HepG2 (cell line): ENCODE data around the gene CLIC4. TPM values are rescaled to one million over a fixed set of nuclear protein-coding genes. Genes with fewer than 3 reads are reported as not detected.

Experiments
- CAMTA2 ChIP-seq: sonication (generic); formaldehyde crosslinking; IDR thresholded peaks from 2 replicates; pipeline ENCODE4 v1.4.0; 2020; ENCODE audit warnings: mild to moderate bottlenecking, missing genetic modification reagents, borderline replicate concordance
- ELF1 ChIP-seq: sonication (generic); formaldehyde crosslinking; IDR thresholded peaks from 2 replicates; pipeline ENCODE4 v1.4.0; 2020; ENCODE audit warnings: missing genetic modification reagents
- ETV6 ChIP-seq: sonication (generic); formaldehyde crosslinking; conservative IDR thresholded peaks from 2 replicates; pipeline ENCODE4 v1.4.0; 2020; ENCODE audit warnings: missing genetic modification reagents
- HNF1B ChIP-seq: sonication (generic); formaldehyde crosslinking; IDR thresholded peaks from 2 replicates; pipeline ENCODE4 v1.5.1; 2020; ENCODE audit warnings: mild to moderate bottlenecking, moderate library complexity, missing genetic modification reagents
- HOMEZ ChIP-seq: IDR thresholded peaks from 2 replicates; pipeline ENCODE4 v1.6.1; 2016; ENCODE audit warnings: low read depth
- KDM4B ChIP-seq: sonication (generic); formaldehyde crosslinking; IDR thresholded peaks from 2 replicates; pipeline ENCODE4 v1.4.0; 2020; ENCODE audit warnings: missing genetic modification reagents
- MATR3 ChIP-seq: sonication (generic); formaldehyde crosslinking; IDR thresholded peaks from 2 replicates; pipeline ENCODE4 v1.4.0; 2020; ENCODE audit warnings: missing genetic modification reagents
- MBNL3 ChIP-seq: fragments of 250-450 bp; sonication (Bioruptor Pico); conservative IDR thresholded peaks from 2 replicates; pipeline ENCODE4 v1.8.0; 2022; ENCODE audit warnings: mild to moderate bottlenecking, inconsistent platforms
- MEIS1 ChIP-seq: sonication (generic); formaldehyde crosslinking; IDR thresholded peaks from 2 replicates; pipeline ENCODE4 v1.9.0; 2021; ENCODE audit warnings: mild to moderate bottlenecking, missing genetic modification reagents, moderate library complexity, borderline replicate concordance
- RARG ChIP-seq: sonication (generic); formaldehyde crosslinking; IDR thresholded peaks from 2 replicates; pipeline ENCODE4 v1.4.0; 2020; ENCODE audit warnings: low read depth, mild to moderate bottlenecking, missing genetic modification reagents
- SP5 ChIP-seq: IDR thresholded peaks from 2 replicates; pipeline ENCODE4 v1.6.1; 2016; ENCODE audit warnings: low read depth, borderline replicate concordance
- SRSF1 ChIP-seq: fragments of 200-400 bp; formaldehyde crosslinking; optimal IDR thresholded peaks from 2 replicates; pipeline ENCODE3; 2017; ENCODE audit warnings: mild to moderate bottlenecking, low read depth, low read length, moderate library complexity
- ZBTB25 ChIP-seq: IDR thresholded peaks from 2 replicates; pipeline ENCODE4 v1.6.1; 2018; ENCODE audit warnings: missing genetic modification reagents
- ZBTB33 ChIP-seq: sonication (generic); formaldehyde crosslinking; IDR thresholded peaks from 2 replicates; pipeline ENCODE4 v1.4.0; 2020; ENCODE audit warnings: missing genetic modification reagents
- ZBTB42 ChIP-seq: sonication (generic); formaldehyde crosslinking; IDR thresholded peaks from 2 replicates; pipeline ENCODE4 v1.5.0; 2020; ENCODE audit warnings: mild to moderate bottlenecking, missing genetic modification reagents
- ZMYM3 ChIP-seq: sonication (generic); formaldehyde crosslinking; IDR thresholded peaks from 2 replicates; pipeline ENCODE4 v1.5.1; 2020; ENCODE audit warnings: mild to moderate bottlenecking, missing genetic modification reagents
- ZNF281 ChIP-seq: sonication (generic); formaldehyde crosslinking; IDR thresholded peaks from 2 replicates; pipeline ENCODE4 v1.4.0; 2020; ENCODE audit warnings: missing genetic modification reagents, borderline replicate concordance
- ZNF496 ChIP-seq: sonication (generic); formaldehyde crosslinking; IDR thresholded peaks from 2 replicates; pipeline ENCODE4 v1.8.1; 2023; ENCODE audit warnings: mild to moderate bottlenecking, moderate library complexity, missing genetic modification reagents; ENCODE audit not compliant: insufficient replicate concordance
- ZNF616 ChIP-seq: sonication (generic); formaldehyde crosslinking; IDR thresholded peaks from 2 replicates; pipeline ENCODE4 v1.5.0; 2020; ENCODE audit warnings: low read depth, mild to moderate bottlenecking, missing genetic modification reagents
- ZNF841 ChIP-seq: sonication (generic); formaldehyde crosslinking; IDR thresholded peaks from 2 replicates; pipeline ENCODE4 v1.8.1; 2023; ENCODE audit warnings: missing genetic modification reagents, borderline replicate concordance
- ZNF891 ChIP-seq: sonication (generic); formaldehyde crosslinking; IDR thresholded peaks from 2 replicates; pipeline ENCODE4 v1.5.0; 2020; ENCODE audit warnings: mild to moderate bottlenecking, missing genetic modification reagents
- polyA plus RNA-seq, 8 experiments: library from polyadenylated mRNA; depleted of rRNA in 3 of 8; stranded (reverse) in 7 of 8; unstranded in 1 of 8; fragments of >200 nt; fragmentation: Illumina TruSeq in 4 of 8; extraction: Trizol in 4 of 8; gene quantifications; 2 replicates each; pipeline versions ENCODE4 v1.2.1 to v1.2.3, GENCODE V29; 2011 to 2016; ENCODE audit warnings: low read depth in 4 of 8, missing spikeins in 1 of 8, mixed read lengths in 1 of 8; ENCODE audit not compliant: insufficient read depth in 1 of 8
- total RNA-seq, 5 experiments: library from RNA; depleted of rRNA; stranded (reverse); fragments of >200 nt; fragmentation: Illumina TruSeq; extraction: Trizol; gene quantifications; 2 replicates each; pipeline ENCODE4 v1.2.3, GENCODE V29; 2016; ENCODE audit warnings: low read depth in 1 of 5

Gene CLIC4
- total and polyA plus RNA-seq, 2 of the 13 experiments (the other 11 are each of a cell fraction or from before 2014, with no cell fraction given): 23.3 to 77.4 TPM

- TF ChIP-seq HOMEZ (CRISPR knock-in tag) (no peak), ZBTB25 (CRISPR knock-in tag) (no peak), ETV6 (no peak), MATR3 (no peak), ZNF281 (CRISPR knock-in tag) (no peak), HNF1B (no peak), ZBTB42 (CRISPR knock-in tag) (no peak), ZBTB33 (CRISPR knock-in tag) (peak; percentile 83), SRSF1 (no peak), ELF1 (CRISPR knock-in tag) (no peak), ZNF616 (no peak), ZNF891 (no peak), CAMTA2 (CRISPR knock-in tag) (no peak), KDM4B (CRISPR knock-in tag) (no peak), SP5 (CRISPR knock-in tag) (peak; percentile 57; the same call in 1 of the 2 replicates), MEIS1 (no peak), RARG (CRISPR knock-in tag) (no peak), MBNL3 (no peak), ZNF496 (CRISPR knock-in tag) (no peak), ZNF841 (CRISPR knock-in tag) (no peak), ZMYM3 (CRISPR knock-in tag) (no peak; the same call in 1 of the 2 replicates)
These were observed 25.1 kb upstream of the CLIC4 start (continued) for GRCh38 chr1:24720152-24720551.
